Nephron progenitor cell (in vitro differentiated cells): Measurements from ENCODE around the gene PAPOLB.
A peak's percentile ranks its signal among the peaks of the same experiment; 100 is the strongest.

Experiments
- DNase-seq: peaks from one replicate; pipeline ENCODE4 v3.0.0; 2021
- H3K27ac Mint-ChIP-seq: 2 replicates; pipeline ENCODE4 v1.8.0; 2021; ENCODE audit warnings: mild to moderate bottlenecking, moderate library complexity, mixed read lengths
- H3K27me3 Mint-ChIP-seq: 2 replicates; pipeline ENCODE4 v1.8.0; 2021; ENCODE audit warnings: mild to moderate bottlenecking, low read depth, mixed read lengths; ENCODE audit not compliant: poor library complexity
- H3K36me3 Mint-ChIP-seq: 2 replicates; pipeline ENCODE4 v1.8.0; 2021; ENCODE audit warnings: low read depth, mixed read lengths
- H3K4me1 Mint-ChIP-seq: 2 replicates; pipeline ENCODE4 v1.8.0; 2021; ENCODE audit warnings: mixed read lengths
- H3K4me3 Mint-ChIP-seq: 2 replicates; pipeline ENCODE4 v1.8.0; 2021; ENCODE audit warnings: mild to moderate bottlenecking, moderate library complexity, mixed read lengths
- H3K9me3 Mint-ChIP-seq: 2 replicates; pipeline ENCODE4 v1.8.0; 2021; ENCODE audit warnings: mild to moderate bottlenecking, moderate library complexity, mixed read lengths
- TF ChIP-seq, protein P1 (sequence below): fragments of 200-600 bp; sonication (generic); IDR thresholded peaks from 2 replicates; pipeline ENCODE4 v1.5.0; 2021; ENCODE audit warnings: antibody characterized with exemption

The PAPOLB gene

DNA sequence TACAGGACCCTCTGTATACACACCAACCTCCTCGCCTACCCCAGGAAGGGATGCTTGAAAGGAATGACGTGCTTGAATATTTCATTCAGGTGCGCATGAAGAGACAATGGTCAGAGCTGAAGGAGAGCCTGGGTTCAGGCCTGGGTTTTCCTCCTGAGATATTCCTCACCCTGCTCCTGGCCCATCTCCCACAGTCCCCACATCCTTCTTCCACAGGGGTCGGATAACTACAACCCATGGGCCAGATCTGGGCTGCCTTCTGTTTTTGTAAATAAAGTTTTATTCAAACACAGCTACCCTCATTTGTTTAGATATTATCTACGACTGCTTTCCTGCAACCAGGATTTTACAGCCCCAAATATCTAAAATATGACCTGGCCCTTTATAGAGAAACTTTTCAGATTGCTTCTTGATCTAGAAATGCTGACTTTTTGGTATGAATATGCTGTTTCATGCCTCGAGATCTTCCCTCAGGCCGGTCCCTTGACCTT lies 23.5 kb upstream of the PAPOLB start:
- H3K4me1 Mint-ChIP-seq, result peaks cover 17% of the 10 kb centered on the region
- TF ChIP-seq, protein P1, sequence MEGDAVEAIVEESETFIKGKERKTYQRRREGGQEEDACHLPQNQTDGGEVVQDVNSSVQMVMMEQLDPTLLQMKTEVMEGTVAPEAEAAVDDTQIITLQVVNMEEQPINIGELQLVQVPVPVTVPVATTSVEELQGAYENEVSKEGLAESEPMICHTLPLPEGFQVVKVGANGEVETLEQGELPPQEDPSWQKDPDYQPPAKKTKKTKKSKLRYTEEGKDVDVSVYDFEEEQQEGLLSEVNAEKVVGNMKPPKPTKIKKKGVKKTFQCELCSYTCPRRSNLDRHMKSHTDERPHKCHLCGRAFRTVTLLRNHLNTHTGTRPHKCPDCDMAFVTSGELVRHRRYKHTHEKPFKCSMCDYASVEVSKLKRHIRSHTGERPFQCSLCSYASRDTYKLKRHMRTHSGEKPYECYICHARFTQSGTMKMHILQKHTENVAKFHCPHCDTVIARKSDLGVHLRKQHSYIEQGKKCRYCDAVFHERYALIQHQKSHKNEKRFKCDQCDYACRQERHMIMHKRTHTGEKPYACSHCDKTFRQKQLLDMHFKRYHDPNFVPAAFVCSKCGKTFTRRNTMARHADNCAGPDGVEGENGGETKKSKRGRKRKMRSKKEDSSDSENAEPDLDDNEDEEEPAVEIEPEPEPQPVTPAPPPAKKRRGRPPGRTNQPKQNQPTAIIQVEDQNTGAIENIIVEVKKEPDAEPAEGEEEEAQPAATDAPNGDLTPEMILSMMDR, result no peak
- H3K27me3 Mint-ChIP-seq, result peaks cover 29% of the 10 kb centered on the region
- H3K27ac Mint-ChIP-seq, result no peak overlapping the region
- H3K4me3 Mint-ChIP-seq, result no peak overlapping the region
- DNase-seq, result no peak
- no peaks in the 10 kb centered on the region for H3K9me3 Mint-ChIP-seq
- H3K36me3 Mint-ChIP-seq, result no peaks in the 10 kb centered on the region

DNA sequence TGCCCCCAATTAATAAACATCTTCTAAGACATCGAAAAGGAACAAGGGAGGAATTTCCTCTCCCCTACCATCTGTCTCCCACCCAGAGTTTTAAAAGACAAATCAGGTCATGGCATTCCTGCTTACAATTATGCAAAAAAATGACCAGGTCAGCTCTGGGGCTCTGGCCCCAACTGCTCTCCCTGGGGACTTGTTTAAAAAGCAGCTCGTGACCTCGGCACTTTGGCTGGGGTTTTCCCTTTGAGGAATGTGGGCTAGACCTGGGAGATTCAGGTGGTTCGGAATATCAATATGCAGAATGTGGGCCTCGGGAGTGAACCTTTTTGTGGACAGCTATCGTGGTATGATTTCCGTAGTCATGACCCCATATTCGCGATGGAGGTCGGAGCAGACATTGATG lies 22.3 kb upstream of the PAPOLB start:
- TF ChIP-seq, protein P1, result no peak
- DNase-seq, result no peak
- Mint-ChIP-seq H3K36me3 (no peaks in the 10 kb centered on the region), H3K9me3 (no peaks in the 10 kb centered on the region), H3K27me3 (peaks cover 22% of the 10 kb centered on the region), H3K4me3 (no peak overlapping the region), H3K4me1 (peaks cover 29% of the 10 kb centered on the region), H3K27ac (no peak overlapping the region)

DNA sequence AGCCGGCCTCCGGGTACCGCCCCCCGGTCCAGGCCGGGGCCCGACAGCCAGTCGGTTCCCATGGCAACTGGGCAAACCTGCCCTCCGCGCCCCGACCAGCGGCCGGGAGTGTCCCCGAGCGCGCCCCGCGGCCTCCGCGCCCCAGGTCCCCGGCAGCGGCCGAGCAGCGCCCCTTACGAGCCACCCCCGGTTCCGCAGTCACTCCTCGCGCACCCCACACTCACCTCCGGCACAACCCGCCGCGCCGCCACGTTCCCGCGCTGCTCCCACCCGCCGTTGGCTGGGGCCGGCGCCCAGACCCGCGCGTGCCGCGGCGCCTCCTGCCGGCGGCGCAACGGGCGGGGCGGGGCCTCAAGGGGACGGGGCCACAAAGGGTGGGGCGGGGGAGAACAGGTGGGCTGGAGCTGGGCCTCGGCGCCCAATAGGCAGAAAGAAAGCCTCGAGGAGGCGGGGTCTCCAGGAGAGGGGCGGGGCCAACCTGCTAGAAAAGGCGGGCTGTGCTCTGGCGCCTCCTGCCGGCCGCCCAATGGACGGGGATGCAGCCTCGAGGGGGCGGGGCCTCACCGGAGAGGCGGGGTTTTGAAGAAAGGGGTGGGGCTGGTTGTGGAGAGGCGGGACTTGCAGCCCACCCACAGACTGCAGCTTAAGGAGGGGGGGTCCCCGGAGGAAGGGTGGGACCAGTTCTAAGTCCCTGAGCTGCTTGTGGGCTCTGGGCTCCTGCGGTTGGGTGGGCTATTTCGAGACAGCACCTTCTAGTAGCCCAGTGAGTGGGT lies 21.7 kb upstream of the PAPOLB start, which contains the start of gene RADIL:
Gene RADIL, minus strand, starts transcription at position 345 of the 773 bp plus-strand sequence. CDS start 5,577 bp downstream, outside the sequence.
- peak; percentile 98 for DNase-seq
- peaks cover 21% of the 10 kb centered on the region for H3K27me3 Mint-ChIP-seq
- peak within 1 kb of the TSS; percentile 85 for H3K4me3 Mint-ChIP-seq
- H3K36me3 Mint-ChIP-seq, result no peaks in the 10 kb centered on the region
- TF ChIP-seq, protein P1, result peak; percentile 74
- H3K9me3 Mint-ChIP-seq, result no peaks in the 10 kb centered on the region
- H3K4me1 Mint-ChIP-seq, result peaks cover 33% of the 10 kb centered on the region
- H3K27ac Mint-ChIP-seq, result peak within 1 kb of the TSS; percentile 70

DNA sequence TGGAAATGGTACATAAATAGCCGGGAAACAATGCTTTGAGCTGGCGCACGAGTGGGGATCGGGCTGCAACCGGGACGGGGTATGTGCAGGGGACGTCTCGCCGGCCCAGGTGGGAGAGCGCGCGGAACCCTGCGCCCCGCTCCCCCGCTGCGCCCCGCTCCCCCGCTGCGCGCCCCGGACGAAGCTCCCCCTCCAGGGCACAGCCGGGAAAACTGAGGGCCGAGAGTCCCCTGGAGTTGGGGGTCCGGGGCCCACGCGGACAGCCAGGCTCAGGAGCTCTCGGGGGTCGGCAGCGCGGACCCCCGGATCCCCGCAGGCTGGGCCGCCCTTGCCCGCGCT lies 21.2 kb upstream of the PAPOLB start:
- H3K9me3 Mint-ChIP-seq, result no peaks in the 10 kb centered on the region
- peak overlapping the region; percentile 85 for H3K4me3 Mint-ChIP-seq
- DNase-seq, result no peak
- H3K4me1 Mint-ChIP-seq, result peaks cover 35% of the 10 kb centered on the region
- H3K36me3 Mint-ChIP-seq, result peaks cover 1% of the 10 kb centered on the region
- TF ChIP-seq, protein P1, result no peak
- H3K27me3 Mint-ChIP-seq, result peaks cover 21% of the 10 kb centered on the region
- H3K27ac Mint-ChIP-seq, result peak overlapping the region; percentile 70

DNA sequence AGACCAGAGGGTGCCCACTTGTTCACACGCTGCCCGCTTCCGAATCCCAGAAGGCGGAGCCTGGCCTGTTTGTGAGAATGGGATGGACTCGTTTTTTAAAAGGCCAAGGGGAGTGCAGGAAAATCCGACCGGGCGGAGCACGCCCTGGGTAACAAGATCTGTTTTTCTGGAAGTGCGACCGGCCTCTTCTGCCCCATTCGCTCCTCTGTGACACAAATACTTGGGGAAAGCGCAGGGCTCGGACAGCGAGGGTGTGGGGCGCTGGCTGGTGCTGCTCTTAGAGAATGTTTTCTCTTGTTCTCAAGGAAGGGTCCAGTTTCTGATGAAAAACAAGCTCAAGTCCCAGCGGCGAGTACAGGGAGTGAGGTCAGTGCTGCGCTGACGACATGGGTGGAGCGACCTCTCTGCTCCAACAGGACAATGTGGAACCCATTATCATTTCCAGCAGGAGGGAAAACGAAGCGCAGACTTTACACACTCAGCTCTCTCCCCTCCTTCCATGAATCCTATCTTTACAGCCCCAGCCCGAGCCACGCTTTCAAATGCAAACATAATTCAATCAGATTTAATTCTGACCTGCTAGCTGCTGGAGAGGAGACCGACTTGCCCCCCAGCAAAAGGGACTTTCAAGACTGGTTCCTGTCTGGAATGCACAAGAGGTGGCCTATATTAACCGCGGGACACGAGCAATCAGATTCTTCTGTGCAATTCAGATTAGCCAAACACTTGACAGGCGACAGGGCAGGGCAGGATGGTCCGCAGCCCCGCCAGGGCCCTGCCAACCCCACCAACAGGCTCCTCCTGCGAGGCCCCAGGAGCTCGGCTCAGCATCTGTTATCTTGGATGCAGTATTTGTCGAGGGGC lies 20.6 kb upstream of the PAPOLB start:
- peak overlapping the region; percentile 70 for H3K27ac Mint-ChIP-seq
- no peaks in the 10 kb centered on the region for H3K9me3 Mint-ChIP-seq
- peak; percentile 54 for DNase-seq
- TF ChIP-seq, protein P1, result no peak
- peak overlapping the region; percentile 85 for H3K4me3 Mint-ChIP-seq
- H3K36me3 Mint-ChIP-seq, result peaks cover 7% of the 10 kb centered on the region
- H3K27me3 Mint-ChIP-seq, result peaks cover 21% of the 10 kb centered on the region
- H3K4me1 Mint-ChIP-seq, result peaks cover 35% of the 10 kb centered on the region
